ENCODE results near the gene CLTA.
"Not testable (repeated sequence)": the region's sequence is repeated elsewhere in the genome, so short reads cannot be mapped to it uniquely, and the experiment has no call there.

Gene CLTA

GRCh38 chr9:36191686-36192085 is 965 bp downstream of the CLTA start:
- no peak for DNase-seq

- no peak for DNase-seq
Observed at GRCh38 chr9:36192196-36192595, 1.5 kb downstream of the CLTA start.

DNA sequence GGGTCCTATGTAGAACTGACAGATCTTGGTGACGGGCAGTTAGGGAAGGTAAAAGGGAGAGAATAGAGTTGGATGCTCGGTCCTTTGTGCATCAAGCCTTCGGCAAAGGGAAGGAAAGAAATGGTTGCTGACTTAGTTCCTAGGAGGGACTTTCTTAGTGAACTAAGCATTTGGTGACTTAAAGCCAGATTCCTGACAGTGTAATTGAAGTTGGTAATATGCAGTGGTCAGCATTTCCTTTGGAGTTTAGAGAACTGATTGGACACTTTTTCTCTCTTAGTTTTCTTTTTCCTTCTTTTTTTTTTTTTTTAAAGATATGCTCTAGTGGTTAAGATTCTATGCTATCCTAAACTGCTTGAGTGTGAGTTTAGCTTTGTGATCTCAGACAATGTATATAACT is 2.3 kb downstream of the CLTA start:
- no peak for DNase-seq

- DNase-seq = no peak
Observed at GRCh38 chr9:36194326-36195000, 3.7 kb downstream of the CLTA start.

DNA sequence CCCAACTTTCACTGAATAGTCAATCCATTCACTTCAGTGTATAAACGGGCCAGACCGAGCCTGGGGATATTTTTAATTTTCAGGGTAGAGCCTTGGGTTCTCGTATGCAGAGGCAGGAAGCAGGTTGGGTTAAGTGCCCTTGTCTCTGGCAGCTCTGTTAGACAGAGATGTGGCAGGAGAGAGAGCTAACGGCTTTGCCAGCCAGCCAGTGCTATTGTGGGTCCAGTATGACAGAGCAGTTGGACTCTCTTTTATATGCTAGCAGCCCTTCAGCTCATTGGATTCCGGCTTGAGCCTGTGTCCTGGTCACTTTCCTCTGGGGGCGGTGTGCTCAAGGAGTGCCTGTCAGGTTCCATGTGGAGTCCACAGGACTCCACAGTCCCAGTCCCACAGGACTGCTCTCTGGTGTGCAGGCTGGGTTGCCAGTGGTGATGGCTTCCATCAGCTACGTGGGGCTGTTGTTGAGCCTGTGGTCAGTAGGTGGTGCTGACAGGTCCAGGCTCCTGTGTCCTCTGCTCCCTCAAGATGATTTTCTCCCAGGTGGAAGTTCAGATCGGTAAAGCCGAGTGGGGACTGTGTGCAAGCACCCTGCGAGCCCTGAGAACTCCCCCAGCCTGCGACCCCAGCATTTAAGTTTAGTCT is 14.3 kb downstream of the CLTA start:
- no peak for DNase-seq

DNA sequence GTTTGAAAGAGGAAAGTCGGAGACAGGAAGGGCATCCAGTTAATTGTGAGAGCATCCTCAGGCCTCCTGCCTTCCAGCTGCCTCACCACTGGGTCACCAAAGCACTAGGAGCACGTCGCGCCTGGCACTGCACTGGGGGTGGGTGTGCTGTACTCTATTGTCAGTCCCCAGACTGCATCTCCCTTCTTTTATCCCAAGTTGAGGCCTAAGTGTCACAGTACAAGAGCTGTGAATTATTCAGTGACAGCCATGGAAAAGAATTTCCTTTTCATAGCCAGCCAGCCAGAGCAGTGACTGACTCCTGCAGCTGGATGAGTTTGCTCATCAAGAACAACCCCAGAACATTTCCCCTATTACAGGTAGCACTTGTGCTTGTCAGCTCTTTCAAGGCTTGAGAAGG is 16.3 kb downstream of the CLTA start:
- no peak for DNase-seq

DNA sequence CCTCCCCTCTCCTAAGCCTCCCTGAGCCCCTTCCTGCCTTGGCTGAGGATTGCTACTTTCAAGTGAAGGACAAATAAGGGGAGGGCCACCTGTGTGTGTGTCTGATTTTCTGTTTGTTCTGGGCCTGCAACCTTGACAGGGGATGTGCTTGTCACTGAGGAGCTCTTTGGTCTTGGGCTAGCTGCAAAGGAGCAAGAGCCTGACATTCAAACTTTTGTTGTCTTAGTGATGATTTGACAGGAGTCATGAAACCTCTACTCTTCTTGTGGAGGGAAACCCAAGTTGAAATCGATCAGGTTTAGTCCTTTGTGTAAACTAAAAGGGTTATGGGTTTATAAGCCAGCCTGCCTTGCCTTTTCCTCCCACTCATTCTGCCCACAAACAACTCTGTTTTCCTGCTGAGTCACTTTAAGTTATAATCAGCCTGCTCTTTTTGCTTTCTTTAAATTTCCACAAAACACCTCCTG is 16.9 kb downstream of the CLTA start:
- DNase-seq = no peak

DNA sequence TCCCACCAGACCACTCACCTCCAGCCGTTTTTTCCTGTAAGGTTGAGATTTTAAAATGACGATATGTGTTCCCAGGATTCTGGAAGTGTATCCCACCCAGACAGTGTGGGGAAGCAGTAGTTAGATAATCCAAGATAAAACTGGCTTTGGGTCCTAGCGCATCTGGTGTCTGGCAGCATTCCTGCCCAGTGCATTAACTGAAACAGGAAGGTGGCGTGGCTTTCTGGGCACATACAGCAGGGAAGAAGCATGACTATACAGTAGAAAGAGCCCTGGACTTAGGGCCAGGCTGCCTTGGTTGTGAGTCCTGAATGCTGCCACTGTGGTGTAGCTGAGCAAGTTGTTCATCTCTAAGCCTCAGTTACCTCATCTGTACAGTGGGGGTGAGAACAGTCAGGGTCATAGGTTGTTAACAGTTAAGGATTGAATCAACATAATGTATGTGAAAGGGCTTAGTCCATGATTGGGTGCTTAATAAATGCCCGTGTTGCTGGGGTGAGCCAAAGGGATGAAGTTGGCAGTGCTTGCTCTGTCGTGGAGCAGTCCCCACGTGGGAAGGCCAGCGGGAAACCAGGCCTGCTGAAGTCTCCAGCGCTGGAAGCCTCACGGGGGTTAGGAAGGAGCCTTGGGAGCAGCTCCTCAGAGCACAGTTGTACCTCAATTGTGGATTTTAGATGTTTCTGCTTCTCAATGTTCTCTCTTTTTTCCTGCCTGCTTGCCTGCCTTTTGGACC is 18.0 kb downstream of the CLTA start:
- DNase-seq = no peak

DNA sequence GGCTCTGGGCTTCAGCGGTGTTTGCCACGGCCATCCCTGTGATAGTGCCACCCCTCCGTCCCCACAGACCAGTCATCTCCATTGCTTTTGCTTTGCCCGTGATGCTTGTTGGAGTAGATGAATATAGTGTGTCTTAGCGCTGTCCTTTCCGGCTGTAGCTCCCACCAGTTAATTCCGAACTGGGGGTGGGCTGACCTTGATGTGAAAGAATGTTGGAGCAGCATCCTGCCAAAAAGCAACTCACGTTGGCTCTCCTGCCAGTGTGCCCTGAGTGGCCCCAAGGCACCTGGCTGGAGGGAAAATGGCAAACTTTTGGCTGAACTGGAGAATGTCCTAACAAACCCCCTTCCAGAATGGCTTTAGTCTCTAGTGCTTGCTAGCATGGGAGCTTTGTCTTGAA is 20.0 kb downstream of the CLTA start:
- DNase-seq = no peak

GRCh38 chr9:36211510-36211909 is 20.8 kb downstream of the CLTA start:
- no peak for DNase-seq

GRCh38 chr9:36213387-36213786 is 22.7 kb downstream of the CLTA start:
- no peak for DNase-seq

- DNase-seq = no peak
Observed at GRCh38 chr9:36213989-36214388, 23.3 kb downstream of the CLTA start.

GRCh38 chr9:36214571-36214970 is 23.9 kb downstream of the CLTA start:
- no peak for DNase-seq

GRCh38 chr9:36217256-36217968 is 26.7 kb downstream of the CLTA start:
- DNase-seq = peak; percentile 62

DNA sequence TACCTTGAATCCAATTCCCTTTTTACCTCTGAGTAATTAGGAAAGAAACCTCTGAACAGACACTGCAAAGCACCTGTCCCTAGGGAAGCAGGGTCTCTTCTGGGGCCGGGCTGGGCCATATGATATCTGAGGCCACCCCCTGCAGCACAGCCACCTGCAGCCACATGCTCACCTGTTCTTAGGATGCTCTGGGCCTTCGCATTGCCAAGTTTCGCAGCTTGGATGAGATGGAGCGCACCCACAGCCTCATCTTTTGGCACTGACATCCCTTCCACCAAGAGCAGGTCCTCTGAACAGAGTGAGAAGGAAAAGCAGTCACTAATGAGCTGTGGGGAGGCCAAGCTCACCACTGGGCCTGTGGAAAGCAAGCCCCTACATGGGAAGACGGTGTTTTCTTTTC is 27.3 kb downstream of the CLTA start:
- DNase-seq = peak; percentile 83

DNA sequence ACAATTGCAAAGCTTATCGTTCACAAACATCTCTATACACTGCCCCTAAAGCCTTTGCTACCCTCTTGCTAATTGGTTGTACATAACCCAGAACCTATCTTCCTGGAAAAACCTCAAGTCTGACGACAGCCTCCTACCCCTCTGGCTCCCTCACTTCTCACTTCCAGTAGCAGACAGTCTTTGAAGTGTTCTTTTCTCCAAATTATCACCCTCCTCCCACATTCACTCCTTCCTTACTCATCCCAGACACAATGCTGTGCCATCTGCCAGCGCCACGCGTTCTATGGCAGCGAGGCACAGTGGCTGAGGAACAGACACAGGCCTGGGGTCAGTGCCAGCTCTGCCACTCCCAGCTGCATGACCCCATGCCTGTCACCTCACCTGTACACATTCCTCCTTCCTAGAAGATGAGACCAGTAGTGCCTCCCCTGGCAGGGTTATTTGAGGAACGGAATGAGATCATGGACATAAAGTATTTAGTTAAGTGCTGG is 27.7 kb downstream of the CLTA start:
- DNase-seq = peak; percentile 15

DNA sequence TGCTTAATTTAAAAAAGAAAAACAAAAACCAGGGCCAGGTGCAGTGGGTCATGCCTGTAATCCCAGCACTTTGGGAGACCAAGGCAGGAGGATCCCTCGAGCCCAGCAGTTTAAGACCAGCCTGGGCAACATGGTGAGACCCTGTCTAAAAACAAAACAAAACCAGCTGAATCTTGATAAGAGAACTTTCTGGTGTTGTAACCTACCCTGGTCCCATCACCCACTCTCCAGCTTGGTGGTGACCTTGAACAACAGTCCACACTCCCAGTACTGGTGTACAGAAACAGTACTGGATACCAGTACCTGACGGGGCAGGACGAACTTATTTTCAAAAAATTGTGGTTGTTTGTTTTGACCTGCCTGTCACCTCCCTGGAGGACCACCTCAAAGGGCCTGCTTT is 30.9 kb downstream of the CLTA start:
- no peak for DNase-seq

DNA sequence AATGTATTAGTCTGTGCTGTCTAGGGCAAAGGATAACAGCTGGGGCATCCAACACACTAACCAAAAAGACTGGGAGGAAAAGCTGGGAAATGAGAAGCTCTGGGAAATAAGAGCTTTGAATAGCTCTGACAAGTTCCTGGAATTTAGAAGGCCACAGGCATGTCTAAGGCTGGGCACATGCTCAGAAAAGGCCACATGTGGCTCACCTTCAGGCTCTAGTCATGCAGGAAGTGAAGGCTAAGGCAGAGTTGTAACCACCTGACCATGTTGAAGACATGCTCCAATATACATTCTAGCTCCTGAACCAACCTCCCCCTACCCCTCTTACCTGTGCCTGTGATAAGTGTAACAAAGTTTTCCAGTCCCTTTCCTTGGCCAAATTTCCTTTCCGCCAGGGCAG is 31.7 kb downstream of the CLTA start:
- no peak for DNase-seq

DNA sequence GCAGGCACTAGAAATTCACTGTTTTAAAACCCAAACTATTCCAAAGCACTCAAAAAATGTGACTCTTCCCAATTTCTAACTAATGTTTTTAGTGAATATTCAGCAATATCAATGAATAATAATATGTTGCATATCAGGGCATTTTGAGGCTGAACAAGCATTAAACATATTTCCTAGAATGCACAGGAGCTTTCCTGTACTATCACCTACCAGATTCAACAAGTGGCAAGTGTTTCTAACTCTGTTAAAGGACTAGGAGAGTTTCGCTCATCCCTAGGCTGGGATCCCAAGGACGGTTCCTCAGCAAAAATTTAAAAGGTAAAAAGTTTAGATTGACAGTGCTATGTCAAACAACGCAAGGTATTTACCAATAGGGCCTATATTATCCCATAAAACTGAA is 46.5 kb downstream of the CLTA start:
- DNase-seq = no peak

GRCh38 chr9:36239205-36239604 is 48.5 kb downstream of the CLTA start:
- not testable (repeated sequence) for DNase-seq

DNA sequence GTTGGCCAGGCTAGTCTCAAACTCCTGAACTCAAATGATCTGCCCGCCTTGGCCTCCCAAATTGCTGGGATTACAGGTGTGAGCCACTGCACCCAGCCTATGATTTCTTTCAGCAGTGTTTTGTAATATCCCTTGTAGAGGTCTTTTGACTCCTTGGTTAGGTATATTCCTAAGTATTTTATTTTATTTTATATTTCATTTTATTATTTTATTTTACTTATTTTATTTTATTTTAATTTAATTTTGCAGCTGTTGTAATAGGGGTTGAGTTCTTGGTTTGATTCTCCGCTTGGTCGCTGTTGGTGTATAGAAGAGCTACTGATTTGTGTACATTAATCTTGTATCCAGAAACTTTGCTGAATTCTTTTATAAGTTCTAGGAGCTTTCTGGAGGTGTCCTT is 49.0 kb downstream of the CLTA start:
- not testable (repeated sequence) for DNase-seq

GRCh38 chr9:36245906-36246305 is 55.2 kb downstream of the CLTA start:
- DNase-seq = no peak

DNA sequence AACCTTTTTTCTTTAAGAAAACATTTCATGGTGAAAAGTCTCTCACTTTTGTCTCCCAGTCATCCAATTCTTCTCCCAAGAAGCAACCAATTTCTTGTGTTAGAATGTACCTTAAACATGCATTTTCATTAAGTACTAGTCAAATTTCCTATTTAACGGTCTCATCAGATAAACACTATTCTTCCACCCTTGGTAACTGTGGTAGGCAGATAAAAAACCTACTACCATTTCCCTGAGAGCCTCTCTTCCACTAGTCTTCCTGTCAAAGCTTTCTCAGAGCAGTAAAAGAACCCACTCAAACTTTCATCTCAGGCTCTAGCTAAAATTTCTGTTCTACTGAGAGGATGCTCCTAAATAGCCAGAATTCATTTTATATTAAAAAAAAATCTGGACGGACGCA is 56.6 kb downstream of the CLTA start:
- no peak for DNase-seq

Data from NCI-H1105 (cell line).